Osteocyte (in vitro differentiated cells): ENCODE measurements around the gene SPIB. TPM values are rescaled to one million over a fixed set of nuclear protein-coding genes. Genes with fewer than 3 reads are reported as not detected.

Experiments used
- DNase-seq: peaks from one replicate; pipeline ENCODE4 v3.0.0; 2021; ENCODE audit warnings: mixed read lengths; ENCODE audit not compliant: unreplicated experiment; ENCODE audit errors: extremely low spot score
- H3K27ac Mint-ChIP-seq: one replicate; pipeline ENCODE4 v1.8.0; 2021; ENCODE audit warnings: mild to moderate bottlenecking, mixed read lengths; ENCODE audit not compliant: unreplicated experiment
- H3K27me3 Mint-ChIP-seq: one replicate; pipeline ENCODE4 v1.8.0; 2021; ENCODE audit warnings: mixed read lengths; ENCODE audit not compliant: unreplicated experiment
- H3K36me3 Mint-ChIP-seq: one replicate; pipeline ENCODE4 v1.8.0; 2021; ENCODE audit warnings: mixed read lengths; ENCODE audit not compliant: unreplicated experiment
- H3K4me1 Mint-ChIP-seq: one replicate; pipeline ENCODE4 v1.8.0; 2021; ENCODE audit warnings: mixed read lengths; ENCODE audit not compliant: unreplicated experiment
- H3K4me3 Mint-ChIP-seq: one replicate; pipeline ENCODE4 v1.8.0; 2021; ENCODE audit warnings: mild to moderate bottlenecking, moderate library complexity, mixed read lengths; ENCODE audit not compliant: unreplicated experiment
- H3K9me3 Mint-ChIP-seq: one replicate; pipeline ENCODE4 v1.8.0; 2021; ENCODE audit warnings: mixed read lengths; ENCODE audit not compliant: unreplicated experiment
- total RNA-seq: library from RNA; stranded (reverse); gene quantifications from 2 replicates; pipeline ENCODE4 v1.2.1, GENCODE V29; 2021
- TF ChIP-seq, protein P1 (sequence below): fragments of 200-600 bp; sonication (generic); IDR thresholded peaks from 2 replicates; pipeline ENCODE4 v1.5.0; 2021; ENCODE audit warnings: antibody characterized with exemption, mild to moderate bottlenecking, moderate library complexity

The SPIB gene
- total RNA-seq, 1 donor from 2014 or later: not detected

GRCh38 chr19:50449236-50449899, 30.6 kb downstream of the SPIB start:
- H3K9me3 Mint-ChIP-seq: no peaks in the 10 kb centered on the region

DNA sequence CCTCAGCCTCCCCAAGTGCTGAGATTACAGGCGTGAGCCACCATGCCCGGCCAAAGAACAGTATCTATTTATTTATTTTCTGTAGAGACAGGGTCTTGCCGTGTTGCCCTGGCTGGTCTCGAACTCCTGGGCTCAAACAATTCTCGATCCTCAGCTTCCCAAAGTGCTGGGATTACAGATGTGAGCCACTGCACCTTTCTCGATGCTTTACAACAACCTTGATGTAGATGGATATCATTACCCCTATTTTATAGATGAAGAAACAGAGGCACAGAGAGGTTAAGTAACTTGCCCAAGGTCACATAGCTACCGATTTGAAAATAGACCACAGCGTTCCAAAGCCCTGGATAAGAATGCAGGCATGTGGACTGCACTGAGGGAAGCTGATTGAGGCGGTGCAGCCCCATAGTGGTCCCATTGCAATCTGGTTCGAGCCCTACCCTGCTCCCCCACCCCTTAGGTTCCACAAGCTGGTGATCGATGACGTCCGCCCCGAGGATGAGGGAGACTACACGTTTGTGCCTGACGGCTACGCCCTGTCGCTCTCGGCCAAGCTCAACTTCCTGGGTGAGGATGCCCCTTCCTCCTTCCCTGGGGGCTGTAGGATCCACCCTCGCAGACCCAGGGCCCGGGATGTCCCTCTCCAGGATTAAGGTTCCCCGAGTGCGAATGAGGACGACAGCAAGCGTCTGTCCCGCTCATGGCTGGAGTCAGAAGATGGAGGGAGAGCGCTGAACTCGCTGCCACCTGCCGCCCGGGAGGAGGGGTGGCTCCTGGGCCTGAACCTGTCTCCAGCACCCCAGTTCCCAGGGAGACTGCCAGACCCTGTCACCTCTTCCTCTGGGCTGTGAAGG, 31.9 kb downstream of the SPIB start:
- no peaks in the 10 kb centered on the region for H3K36me3 Mint-ChIP-seq

More at GRCh38 chr19:50449236-50449899, 30.6 kb downstream of the SPIB start:
- no peak overlapping the region for H3K27ac Mint-ChIP-seq
- TF ChIP-seq, protein P1, sequence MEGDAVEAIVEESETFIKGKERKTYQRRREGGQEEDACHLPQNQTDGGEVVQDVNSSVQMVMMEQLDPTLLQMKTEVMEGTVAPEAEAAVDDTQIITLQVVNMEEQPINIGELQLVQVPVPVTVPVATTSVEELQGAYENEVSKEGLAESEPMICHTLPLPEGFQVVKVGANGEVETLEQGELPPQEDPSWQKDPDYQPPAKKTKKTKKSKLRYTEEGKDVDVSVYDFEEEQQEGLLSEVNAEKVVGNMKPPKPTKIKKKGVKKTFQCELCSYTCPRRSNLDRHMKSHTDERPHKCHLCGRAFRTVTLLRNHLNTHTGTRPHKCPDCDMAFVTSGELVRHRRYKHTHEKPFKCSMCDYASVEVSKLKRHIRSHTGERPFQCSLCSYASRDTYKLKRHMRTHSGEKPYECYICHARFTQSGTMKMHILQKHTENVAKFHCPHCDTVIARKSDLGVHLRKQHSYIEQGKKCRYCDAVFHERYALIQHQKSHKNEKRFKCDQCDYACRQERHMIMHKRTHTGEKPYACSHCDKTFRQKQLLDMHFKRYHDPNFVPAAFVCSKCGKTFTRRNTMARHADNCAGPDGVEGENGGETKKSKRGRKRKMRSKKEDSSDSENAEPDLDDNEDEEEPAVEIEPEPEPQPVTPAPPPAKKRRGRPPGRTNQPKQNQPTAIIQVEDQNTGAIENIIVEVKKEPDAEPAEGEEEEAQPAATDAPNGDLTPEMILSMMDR: no peak
- no peak for DNase-seq
- no peaks in the 10 kb centered on the region for H3K4me1 Mint-ChIP-seq
- no peaks in the 10 kb centered on the region for H3K36me3 Mint-ChIP-seq
- H3K4me3 Mint-ChIP-seq: no peak overlapping the region
- no peaks in the 10 kb centered on the region for H3K27me3 Mint-ChIP-seq

DNA sequence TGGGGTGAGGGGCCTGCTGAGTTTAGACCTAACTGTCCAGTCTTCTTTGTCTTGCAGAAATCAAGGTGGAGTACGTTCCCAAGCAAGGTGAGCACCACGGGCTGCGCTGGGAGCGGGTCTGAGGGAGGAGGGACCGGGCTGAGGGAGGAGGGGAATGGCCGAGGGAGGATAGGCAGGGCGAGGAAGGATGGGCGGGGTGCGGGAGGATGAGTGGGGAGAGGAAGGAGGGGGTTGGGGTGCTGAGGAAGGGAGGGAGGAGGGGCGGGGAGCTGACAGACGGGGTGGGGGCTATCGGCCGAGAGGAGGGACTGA, 32.4 kb downstream of the SPIB start:
- TF ChIP-seq, protein P1: no peak
- Mint-ChIP-seq H3K4me3 (no peak overlapping the region), H3K27ac (no peak overlapping the region), H3K27me3 (no peaks in the 10 kb centered on the region), H3K4me1 (no peaks in the 10 kb centered on the region), H3K9me3 (no peaks in the 10 kb centered on the region), H3K36me3 (no peaks in the 10 kb centered on the region)
- no peak for DNase-seq

More for the DNA sequence above, 31.9 kb downstream of the SPIB start:
- H3K4me1 Mint-ChIP-seq: no peaks in the 10 kb centered on the region
- no peak for DNase-seq
- no peak overlapping the region for H3K27ac Mint-ChIP-seq
- no peaks in the 10 kb centered on the region for H3K27me3 Mint-ChIP-seq
- no peak overlapping the region for H3K4me3 Mint-ChIP-seq
- no peaks in the 10 kb centered on the region for H3K9me3 Mint-ChIP-seq
- TF ChIP-seq, protein P1: no peak

DNA sequence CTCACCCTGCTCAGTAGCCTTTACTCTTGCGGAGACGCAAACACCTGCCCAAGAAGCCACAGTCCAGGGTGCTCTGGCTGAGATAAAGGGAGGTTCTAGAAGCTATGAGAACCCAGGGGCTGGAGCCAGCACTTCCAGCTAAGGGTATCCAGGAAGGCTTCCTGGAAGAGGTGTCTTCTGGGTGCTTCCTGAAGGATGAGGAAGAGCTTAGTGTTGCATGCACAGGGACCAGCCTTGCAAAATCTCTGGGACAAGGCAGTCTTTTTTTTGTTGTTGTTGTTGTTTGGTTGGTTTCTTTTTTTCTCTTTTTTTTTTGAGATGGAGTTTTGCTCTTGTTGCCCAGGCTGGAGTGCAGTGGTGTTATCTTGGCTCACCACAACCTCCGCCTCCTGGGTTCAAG, 34.5 kb downstream of the SPIB start:
- Mint-ChIP-seq H3K9me3 (no peaks in the 10 kb centered on the region), H3K27me3 (peaks cover 2% of the 10 kb centered on the region), H3K4me3 (no peak overlapping the region), H3K36me3 (no peaks in the 10 kb centered on the region), H3K4me1 (no peaks in the 10 kb centered on the region), H3K27ac (no peak overlapping the region)
- TF ChIP-seq, protein P1: no peak
- no peak for DNase-seq

- Mint-ChIP-seq H3K36me3 (no peaks in the 10 kb centered on the region), H3K4me3 (no peak overlapping the region), H3K9me3 (no peaks in the 10 kb centered on the region), H3K4me1 (no peaks in the 10 kb centered on the region), H3K27ac (no peak overlapping the region), H3K27me3 (peaks cover 2% of the 10 kb centered on the region)
- TF ChIP-seq, protein P1: no peak
- DNase-seq: no peak
Measured at GRCh38 chr19:50455992-50456391, 37.3 kb downstream of the SPIB start.
